Tibial nerve (tissue), 4 donors: ENCODE data around the gene XPC. TPM values are rescaled to one million over a fixed set of nuclear protein-coding genes. Genes with fewer than 3 reads are reported as not detected.

ENCODE experiments used
- DNase-seq, 2 donors: peaks; one replicate each; pipeline ENCODE4 v3.0.0-alpha.2; 2019; ENCODE audit warnings: low spot score in 2 of 2
- H3K27ac ChIP-seq, 4 donors: fragments of 200-600 bp; sonication (generic) in 3 of 4; one replicate each; pipeline ENCODE4 v1.5.1; 2017 to 2019; ENCODE audit warnings: mild to moderate bottlenecking in 1 of 4
- H3K27me3 ChIP-seq, 2 donors: fragments of 200-600 bp; sonication (generic) in 1 of 2; one replicate each; pipeline versions ENCODE4 v1.5.1 to v1.6.0; 2017 to 2019
- H3K36me3 ChIP-seq, 3 donors: fragments of 200-600 bp; sonication (generic); one replicate each; pipeline ENCODE4 v1.5.1; 2018 to 2019
- H3K4me1 ChIP-seq, 4 donors: fragments of 200-600 bp; sonication (generic) in 3 of 4; one replicate each; pipeline ENCODE4 v1.5.1; 2017 to 2019
- H3K4me3 ChIP-seq, 4 donors: fragments of 200-600 bp; sonication (generic) in 3 of 4; one replicate each; pipeline ENCODE4 v1.5.1; 2017 to 2019; ENCODE audit warnings: mild to moderate bottlenecking in 1 of 4, moderate library complexity in 1 of 4
- H3K9me3 ChIP-seq, 4 donors: fragments of 200-600 bp; sonication (generic) in 3 of 4; one replicate each; pipeline ENCODE4 v1.5.1; 2017 to 2019
- EP300 ChIP-seq, 2 donors: sonication (generic); formaldehyde crosslinking; IDR thresholded peaks; one replicate each; pipeline ENCODE4 v1.6.1; 2017; ENCODE audit warnings: antibody characterized with exemption in 2 of 2, mild to moderate bottlenecking in 1 of 2
- POLR2A ChIP-seq, 2 donors: fragments of 450-650 bp; IDR thresholded peaks; one replicate each; pipeline ENCODE4 v1.6.1; 2017; ENCODE audit warnings: antibody characterized with exemption in 2 of 2, mild to moderate bottlenecking in 2 of 2, moderate library complexity in 2 of 2
- WGBS, 2 donors: methylation state at CpG; one replicate each; pipeline ENCODE4 v1.1.5; 2018; 5-methylcytosine and 5-hydroxymethylcytosine counted together
- total RNA-seq, 4 donors: library from RNA; depleted of rRNA; stranded (reverse); fragments of >200 nt; gene quantifications; one replicate each; pipeline ENCODE4 v1.1.0, GENCODE V29; 2016
- TF ChIP-seq, protein P1 (sequence below), 5 experiments: fragments of 200-600 bp in 3 of 5; fragments of 450-650 bp in 2 of 5; sonication (generic) in 3 of 5; IDR thresholded peaks; one replicate each; pipeline ENCODE4 v1.5.1; 2016 to 2019; ENCODE audit warnings: antibody characterized with exemption in 5 of 5, mild to moderate bottlenecking in 3 of 5, moderate library complexity in 2 of 5

Gene XPC
- total RNA-seq, 4 donors from 2014 or later: 47.7 to 77.1 (median 61.3) TPM

DNA sequence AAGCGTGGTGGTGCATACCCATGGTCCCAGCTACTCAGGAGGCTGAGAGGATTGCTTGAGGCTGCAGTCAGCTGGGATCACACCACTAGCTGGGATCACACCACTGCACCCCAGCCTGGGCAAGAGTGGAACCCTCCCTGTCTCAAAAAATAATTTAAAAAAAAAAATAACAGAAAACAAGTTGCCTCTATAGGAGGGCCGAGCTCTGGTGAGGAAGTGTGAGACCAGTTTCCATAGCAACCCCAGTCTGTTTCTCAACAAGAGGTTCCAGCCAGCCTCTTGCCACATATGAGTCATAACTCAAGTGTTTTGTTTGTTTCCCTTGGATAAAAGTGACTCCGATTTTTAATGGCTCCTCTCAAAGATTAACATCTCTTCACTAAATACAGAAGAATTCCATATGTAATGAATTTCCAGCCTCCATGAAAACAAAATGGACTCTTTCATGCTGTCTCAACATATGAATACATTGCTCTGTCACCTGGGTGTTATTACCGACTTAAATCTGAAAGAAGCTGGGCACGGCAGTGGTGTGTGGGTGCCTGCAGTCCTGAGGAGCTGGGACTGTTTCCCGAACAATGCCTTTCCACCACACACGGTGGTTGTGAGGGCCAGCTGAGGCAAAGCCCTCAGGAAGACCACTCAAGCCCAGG lies 33.9 kb downstream of the XPC start:
- TF ChIP-seq POLR2A (IDR thresholded peaks at IDR 0.05) (no peak), EP300 (IDR thresholded peaks at IDR 0.05) (peak; percentile 84 to 92)
- TF ChIP-seq, protein P1, sequence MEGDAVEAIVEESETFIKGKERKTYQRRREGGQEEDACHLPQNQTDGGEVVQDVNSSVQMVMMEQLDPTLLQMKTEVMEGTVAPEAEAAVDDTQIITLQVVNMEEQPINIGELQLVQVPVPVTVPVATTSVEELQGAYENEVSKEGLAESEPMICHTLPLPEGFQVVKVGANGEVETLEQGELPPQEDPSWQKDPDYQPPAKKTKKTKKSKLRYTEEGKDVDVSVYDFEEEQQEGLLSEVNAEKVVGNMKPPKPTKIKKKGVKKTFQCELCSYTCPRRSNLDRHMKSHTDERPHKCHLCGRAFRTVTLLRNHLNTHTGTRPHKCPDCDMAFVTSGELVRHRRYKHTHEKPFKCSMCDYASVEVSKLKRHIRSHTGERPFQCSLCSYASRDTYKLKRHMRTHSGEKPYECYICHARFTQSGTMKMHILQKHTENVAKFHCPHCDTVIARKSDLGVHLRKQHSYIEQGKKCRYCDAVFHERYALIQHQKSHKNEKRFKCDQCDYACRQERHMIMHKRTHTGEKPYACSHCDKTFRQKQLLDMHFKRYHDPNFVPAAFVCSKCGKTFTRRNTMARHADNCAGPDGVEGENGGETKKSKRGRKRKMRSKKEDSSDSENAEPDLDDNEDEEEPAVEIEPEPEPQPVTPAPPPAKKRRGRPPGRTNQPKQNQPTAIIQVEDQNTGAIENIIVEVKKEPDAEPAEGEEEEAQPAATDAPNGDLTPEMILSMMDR (IDR thresholded peaks at IDR 0.05): no peak
- Histone ChIP-seq H3K27me3 (no peaks in the 10 kb centered on the region), H3K4me1 (peaks cover 0 to 60% (median 31%) of the 10 kb centered on the region in 4 donors), H3K27ac (peak overlapping the region; percentile 72 to 96 (median 87)), H3K9me3 (no peaks in the 10 kb centered on the region), H3K36me3 (peaks cover 0 to 67% (median 8%) of the 10 kb centered on the region in 3 donors), H3K4me3 (peak overlapping the region in 3 of 4 donors; percentile 1 to 39 (median 4))
- peak; percentile 60 to 88 for DNase-seq
- 5% methylated on average over 7 of the region's 7 CpGs for WGBS, 2 donors

DNA sequence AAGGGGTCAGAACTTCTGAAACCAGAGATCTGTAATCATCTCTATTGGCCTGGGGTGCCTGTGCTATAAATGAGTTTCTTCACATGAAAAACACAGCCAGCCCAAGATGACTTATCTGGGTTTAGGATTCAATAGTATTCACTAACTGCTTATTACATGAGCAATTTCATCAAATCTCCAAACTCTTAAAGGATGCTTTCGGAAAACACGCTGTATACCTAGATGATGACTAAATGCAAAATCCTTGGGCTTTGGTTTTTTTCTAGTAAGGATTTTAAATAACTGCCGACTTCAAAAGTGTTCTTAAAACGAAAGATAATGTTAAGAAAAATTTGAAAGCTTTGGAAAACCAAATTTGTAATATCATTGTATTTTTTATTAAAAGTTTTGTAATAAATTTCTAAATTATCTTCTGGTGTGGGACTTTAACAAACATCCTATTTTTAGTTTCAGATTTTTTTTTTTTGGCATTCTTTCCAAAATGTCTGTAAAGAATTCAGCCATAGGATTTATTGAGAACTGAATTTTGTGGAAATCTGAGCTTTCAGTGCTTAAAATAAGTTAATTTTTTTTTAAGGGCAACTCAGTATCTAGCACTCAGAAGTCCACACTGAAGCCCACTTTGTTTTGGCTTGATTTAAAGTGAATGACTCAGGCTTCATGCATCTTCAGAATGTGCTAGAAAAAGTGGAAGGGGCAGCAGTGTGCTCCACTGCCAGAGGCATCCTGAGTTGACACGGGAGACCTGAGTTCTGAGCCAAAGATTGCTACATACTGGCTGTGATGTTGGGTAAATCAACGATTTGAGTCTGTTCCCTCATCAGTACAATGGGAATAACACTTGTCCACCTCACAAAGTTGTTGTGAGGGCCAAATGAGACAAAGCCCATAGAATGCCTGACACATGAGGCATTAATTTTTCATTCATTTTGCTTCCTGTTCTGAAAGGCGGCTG lies 34.9 kb downstream of the XPC start:
- Histone ChIP-seq H3K4me1 (peaks cover 0 to 60% (median 31%) of the 10 kb centered on the region in 4 donors), H3K27ac (peak overlapping the region; percentile 72 to 96 (median 87)), H3K4me3 (peak overlapping the region in 1 of 4 donors; percentile 39), H3K36me3 (peaks cover 0 to 68% (median 8%) of the 10 kb centered on the region in 3 donors), H3K9me3 (no peaks in the 10 kb centered on the region), H3K27me3 (no peaks in the 10 kb centered on the region)
- WGBS, 2 donors: 41% methylated on average over 7 of the region's 7 CpGs
- DNase-seq: peak in 1 of 2 donors; percentile 70
- TF ChIP-seq EP300 (IDR thresholded peaks at IDR 0.05): peak in 1 of 2 donors; percentile 87
- TF ChIP-seq, protein P1 (IDR thresholded peaks at IDR 0.05): no peak

DNA sequence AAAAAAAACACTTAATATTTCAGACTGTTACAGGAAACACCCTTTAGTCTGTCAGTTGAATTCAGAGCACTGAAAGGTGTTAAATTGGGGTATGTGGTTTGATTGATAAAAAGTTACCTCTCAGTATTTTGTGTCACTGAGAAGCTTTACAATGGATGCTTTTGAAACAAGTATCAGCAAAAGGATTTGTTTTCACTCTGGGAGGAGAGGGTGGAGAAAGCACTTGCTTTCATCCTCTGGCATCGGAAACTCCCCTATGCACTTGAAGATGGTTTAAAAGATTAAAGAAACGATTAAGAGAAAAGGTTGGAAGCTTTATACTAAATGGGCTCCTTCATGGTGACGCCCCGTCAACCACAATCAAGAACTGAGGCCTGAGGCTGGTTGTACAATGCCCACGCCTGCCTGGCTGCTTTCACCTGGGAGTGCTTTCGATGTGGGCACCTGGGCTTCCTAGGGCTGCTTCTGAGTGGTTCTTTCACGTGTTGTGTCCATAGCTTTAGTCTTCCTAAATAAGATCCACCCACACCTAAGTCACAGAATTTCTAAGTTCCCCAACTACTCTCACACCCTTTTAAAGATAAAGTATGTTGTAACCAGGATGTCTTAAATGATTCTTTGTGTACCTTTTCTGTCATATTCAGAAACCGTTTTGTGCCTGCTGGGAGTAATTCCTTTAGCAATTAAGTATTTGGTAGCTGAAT lies 35.7 kb downstream of the XPC start:
- H3K27ac ChIP-seq: peak overlapping the region; percentile 33 to 96 (median 87)
- no peak for DNase-seq
- peaks cover 0 to 68% (median 8%) of the 10 kb centered on the region in 3 donors for H3K36me3 ChIP-seq
- TF ChIP-seq, protein P1 (IDR thresholded peaks at IDR 0.05): no peak
- no peaks in the 10 kb centered on the region for H3K9me3 ChIP-seq
- H3K4me3 ChIP-seq: no peak overlapping the region
- H3K4me1 ChIP-seq: peaks cover 0 to 60% (median 31%) of the 10 kb centered on the region in 4 donors
- 72 to 75% methylated on average over 8 of the region's 8 CpGs for WGBS, 2 donors
- H3K27me3 ChIP-seq: no peaks in the 10 kb centered on the region

DNA sequence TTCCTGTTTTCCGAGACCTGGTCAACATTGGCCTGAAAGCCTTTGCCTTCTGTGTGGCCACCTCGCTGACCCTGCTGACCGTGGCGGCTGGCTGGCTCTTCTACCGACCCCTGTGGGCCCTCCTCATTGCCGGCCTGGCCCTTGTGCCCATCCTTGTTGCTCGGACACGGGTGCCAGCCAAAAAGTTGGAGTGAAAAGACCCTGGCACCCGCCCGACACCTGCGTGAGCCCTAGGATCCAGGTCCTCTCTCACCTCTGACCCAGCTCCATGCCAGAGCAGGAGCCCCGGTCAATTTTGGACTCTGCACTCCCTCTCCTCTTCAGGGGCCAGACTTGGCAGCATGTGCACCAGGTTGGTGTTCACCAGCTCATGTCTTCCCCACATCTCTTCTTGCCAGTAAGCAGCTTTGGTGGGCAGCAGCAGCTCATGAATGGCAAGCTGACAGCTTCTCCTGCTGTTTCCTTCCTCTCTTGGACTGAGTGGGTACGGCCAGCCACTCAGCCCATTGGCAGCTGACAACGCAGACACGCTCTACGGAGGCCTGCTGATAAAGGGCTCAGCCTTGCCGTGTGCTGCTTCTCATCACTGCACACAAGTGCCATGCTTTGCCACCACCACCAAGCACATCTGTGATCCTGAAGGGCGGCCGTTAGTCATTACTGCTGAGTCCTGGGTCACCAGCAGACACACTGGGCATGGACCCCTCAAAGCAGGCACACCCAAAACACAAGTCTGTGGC lies 36.6 kb downstream of the XPC start:
- Histone ChIP-seq H3K27me3 (no peaks in the 10 kb centered on the region), H3K27ac (peak overlapping the region in 3 of 4 donors; percentile 80 to 96 (median 94)), H3K4me3 (no peak overlapping the region), H3K4me1 (peaks cover 0 to 65% (median 31%) of the 10 kb centered on the region in 4 donors), H3K9me3 (no peaks in the 10 kb centered on the region), H3K36me3 (peaks cover 0 to 68% (median 7%) of the 10 kb centered on the region in 3 donors)
- TF ChIP-seq EP300 (IDR thresholded peaks at IDR 0.05): no peak
- no peak for TF ChIP-seq POLR2A (IDR thresholded peaks at IDR 0.05)
- TF ChIP-seq, protein P1 (IDR thresholded peaks at IDR 0.05): no peak
- WGBS, 2 donors: 86% methylated on average over 19 of the region's 19 CpGs
- DNase-seq: no peak
